ENCODE results near the gene SLC9A9. TPM values are rescaled to one million over a fixed set of nuclear protein-coding genes. Genes with fewer than 3 reads are reported as not detected.

Gene SLC9A9
- total RNA-seq, 2 donors from 2014 or later, result 1.3 to 3.7 TPM

- Histone ChIP-seq H3K9me3 (ENCODE audit: control insufficient read depth, low read length) (no peaks in the 10 kb centered on the region), H3K36me3 (ENCODE audit: control insufficient read depth, insufficient read depth, low read length) (no peaks in the 10 kb centered on the region), H3K4me3 (ENCODE audit: low read length) (no peak overlapping the region), H3K27me3 (ENCODE audit: control insufficient read depth, insufficient read depth, low read length, poor library complexity, severe bottlenecking) (no peaks in the 10 kb centered on the region), H3K4me1 (ENCODE audit: control insufficient read depth, insufficient read depth, low read length) (no peaks in the 10 kb centered on the region), H3K27ac (ENCODE audit: low read depth, low read length) (no peak overlapping the region), H3K9ac (ENCODE audit: extremely low read depth, low read length, poor library complexity, severe bottlenecking) (no peak overlapping the region)
- Mint-ChIP-seq H3K27me3 (ENCODE audit: insufficient read depth) (no peaks in the 10 kb centered on the region), H3K27ac (no peak overlapping the region), H3K36me3 (ENCODE audit: low read depth) (no peaks in the 10 kb centered on the region), H3K4me3 (no peak overlapping the region), H3K9me3 (no peaks in the 10 kb centered on the region), H3K4me1 (no peaks in the 10 kb centered on the region)
- 96 to 97% methylated on average over 2 to 3 of the region's 3 CpGs for WGBS, 2 experiments (ENCODE audit: insufficient coverage in 1 of 2, insufficient read length in 1 of 2)
- no peak for DNase-seq
- TF ChIP-seq CTCF (conservative IDR thresholded peaks at IDR 0.05), result no peak
Observed at GRCh38 chr3:143536817-143537535, 311.3 kb downstream of the SLC9A9 start.

GRCh38 chr3:143535994-143536784, 312.1 kb downstream of the SLC9A9 start:
- no peaks in the 10 kb centered on the region for H3K4me1 Mint-ChIP-seq
- no peak overlapping the region for H3K4me3 Mint-ChIP-seq
- no peak overlapping the region for H3K27ac ChIP-seq (ENCODE audit: low read depth, low read length)
- H3K9me3 Mint-ChIP-seq, result no peaks in the 10 kb centered on the region
- H3K36me3 ChIP-seq (ENCODE audit: control insufficient read depth, insufficient read depth, low read length), result no peaks in the 10 kb centered on the region
- no peaks in the 10 kb centered on the region for H3K4me1 ChIP-seq (ENCODE audit: control insufficient read depth, insufficient read depth, low read length)
- DNase-seq, result no peak
- 91 to 100% methylated on average over 1 to 3 of the region's 3 CpGs for WGBS, 2 experiments (ENCODE audit: insufficient coverage in 1 of 2, insufficient read length in 1 of 2)
- no peak for TF ChIP-seq CTCF (conservative IDR thresholded peaks at IDR 0.05)
- no peak overlapping the region for H3K27ac Mint-ChIP-seq
- H3K36me3 Mint-ChIP-seq (ENCODE audit: low read depth), result no peaks in the 10 kb centered on the region
- no peaks in the 10 kb centered on the region for H3K27me3 ChIP-seq (ENCODE audit: control insufficient read depth, insufficient read depth, low read length, poor library complexity, severe bottlenecking)
- no peaks in the 10 kb centered on the region for H3K27me3 Mint-ChIP-seq (ENCODE audit: insufficient read depth)
- H3K9ac ChIP-seq (ENCODE audit: extremely low read depth, low read length, poor library complexity, severe bottlenecking), result no peak overlapping the region
- no peak overlapping the region for H3K4me3 ChIP-seq (ENCODE audit: low read length)
- H3K9me3 ChIP-seq (ENCODE audit: control insufficient read depth, low read length), result no peaks in the 10 kb centered on the region

- Mint-ChIP-seq H3K4me1 (no peaks in the 10 kb centered on the region), H3K27me3 (ENCODE audit: insufficient read depth) (no peaks in the 10 kb centered on the region), H3K27ac (no peak overlapping the region), H3K4me3 (no peak overlapping the region), H3K36me3 (ENCODE audit: low read depth) (no peaks in the 10 kb centered on the region), H3K9me3 (no peaks in the 10 kb centered on the region)
- DNase-seq, result no peak
- no peaks in the 10 kb centered on the region for H3K4me1 ChIP-seq (ENCODE audit: control insufficient read depth, insufficient read depth, low read length)
- TF ChIP-seq CTCF (conservative IDR thresholded peaks at IDR 0.05), result no peak
- no peak overlapping the region for H3K27ac ChIP-seq (ENCODE audit: low read depth, low read length)
- no peaks in the 10 kb centered on the region for H3K9me3 ChIP-seq (ENCODE audit: control insufficient read depth, low read length)
- H3K9ac ChIP-seq (ENCODE audit: extremely low read depth, low read length, poor library complexity, severe bottlenecking), result no peak overlapping the region
- H3K36me3 ChIP-seq (ENCODE audit: control insufficient read depth, insufficient read depth, low read length), result no peaks in the 10 kb centered on the region
- no peak overlapping the region for H3K4me3 ChIP-seq (ENCODE audit: low read length)
- no peaks in the 10 kb centered on the region for H3K27me3 ChIP-seq (ENCODE audit: control insufficient read depth, insufficient read depth, low read length, poor library complexity, severe bottlenecking)
Observed at GRCh38 chr3:143533391-143533790, 314.9 kb downstream of the SLC9A9 start.
